Neural cell (in vitro differentiated cells): ENCODE results near the gene HOXA2.

Source experiments
- CTCF ChIP-seq: fragments of 450-650 bp; IDR thresholded peaks from 2 replicates; pipeline ENCODE4 v1.5.1; 2014; ENCODE audit warnings: antibody characterized with exemption, mild to moderate bottlenecking, moderate library complexity; ENCODE audit not compliant: poor library complexity, severe bottlenecking
- EP300 ChIP-seq: fragments of 450-650 bp; conservative IDR thresholded peaks from 2 replicates; pipeline ENCODE4 v1.6.1; 2014; ENCODE audit warnings: antibody characterized with exemption, mild to moderate bottlenecking, moderate library complexity; ENCODE audit not compliant: poor library complexity, severe bottlenecking
- EZH2 ChIP-seq: fragments of 200-600, 300-800 bp; shearing (Covaris generic), sonication (generic); IDR thresholded peaks from 2 replicates; pipeline ENCODE4 v1.6.1; 2014; ENCODE audit warnings: antibody characterized with exemption, low read length, borderline replicate concordance, mild to moderate bottlenecking; ENCODE audit not compliant: insufficient read depth, poor library complexity, severe bottlenecking
- POLR2AphosphoS5 ChIP-seq: IDR thresholded peaks from 2 replicates; pipeline ENCODE4 v1.6.1; 2012
- RAD21 ChIP-seq: fragments of 450-650 bp; conservative IDR thresholded peaks from 2 replicates; pipeline ENCODE4 v1.6.1; 2014; ENCODE audit warnings: antibody characterized with exemption, mild to moderate bottlenecking, moderate library complexity
- REST ChIP-seq: IDR thresholded peaks from 2 replicates; pipeline ENCODE4 v1.6.1; 2012; ENCODE audit warnings: borderline replicate concordance
- SMC3 ChIP-seq: fragments of 450-650 bp; conservative IDR thresholded peaks from 2 replicates; pipeline ENCODE4 v1.6.1; 2014; ENCODE audit warnings: antibody characterized with exemption, mild to moderate bottlenecking, moderate library complexity; ENCODE audit not compliant: poor library complexity

- TF ChIP-seq CTCF (no peak), POLR2AphosphoS5 (no peak), SMC3 (no peak), REST (no peak), RAD21 (no peak), EZH2 (no peak), EP300 (no peak)
Observed at GRCh38 chr7:27094304-27095049, 8.0 kb downstream of the HOXA2 start.
